T-cell (primary cell): ENCODE measurements around the gene RIC3. TPM values are rescaled to one million over a fixed set of nuclear protein-coding genes. Genes with fewer than 3 reads are reported as not detected.

Experiments used
- ATAC-seq, 4 experiments: fragments of 200-7000 bp in 3 of 4; fragments of 150-1000 bp in 1 of 4; cut with Tn5 transposase; replicated peaks in 1 of 4; 1 replicate in 3 of 4; 2 replicates in 1 of 4; pipeline ENCODE4 v1.10.0; 2021; ENCODE audit warnings: moderate library complexity in 3 of 4, mild to moderate bottlenecking in 2 of 4, moderate number of reproducible peaks in 1 of 4
- CTCF ChIA-PET, 2 donors: fragments of 300-600 bp; sonication (Branson Sonifier 250); formaldehyde crosslinking; loops; one replicate each; lab custom pipeline; 2022; ENCODE audit warnings: antibody characterized with exemption in 2 of 2; lab: Charles Lee
- POLR2A ChIA-PET, 2 donors: fragments of 300-600 bp; sonication (Branson Sonifier 250); formaldehyde crosslinking; loops; one replicate each; lab custom pipeline; 2022; ENCODE audit warnings: antibody characterized with exemption in 2 of 2; lab: Charles Lee
- DNase-seq, 35 experiments: peaks; one replicate each; pipeline versions ENCODE4 v3.0.0 to v3.0.0-alpha.2; 2013 to 2023
- H3K27ac ChIP-seq: one replicate; pipeline ENCODE4 v1.5.1; 2013; ENCODE audit warnings: low read length
- H3K27me3 ChIP-seq, 2 experiments: replicated peaks in 1 of 2; 1 replicate in 1 of 2; 2 replicates in 1 of 2; pipeline versions ENCODE4 v1.6.1 to v1.7.0; 2013; ENCODE audit warnings: low read length in 1 of 2, mixed read lengths in 1 of 2; ENCODE audit not compliant: control insufficient read depth in 2 of 2, insufficient read depth in 2 of 2; ENCODE audit errors: extremely low read depth in 1 of 2
- H3K36me3 ChIP-seq, 2 donors: 1 replicate in 1 of 2; 2 replicates in 1 of 2; pipeline versions ENCODE4 v1.6.1 to v1.7.0; 2013; ENCODE audit warnings: low read length in 1 of 2; ENCODE audit not compliant: control insufficient read depth in 2 of 2, insufficient read depth in 1 of 2; ENCODE audit errors: extremely low read depth in 1 of 2
- H3K4me1 ChIP-seq, 2 experiments: 1 replicate in 1 of 2; 2 replicates in 1 of 2; pipeline versions ENCODE4 v1.6.1 to v1.7.0; 2013; ENCODE audit warnings: low read length in 2 of 2, mixed read lengths in 1 of 2; ENCODE audit not compliant: insufficient read depth in 2 of 2, control insufficient read depth in 1 of 2; ENCODE audit errors: extremely low read depth in 1 of 2
- H3K4me3 ChIP-seq, 2 donors: 1 replicate in 1 of 2; 2 replicates in 1 of 2; pipeline versions ENCODE4 v1.5.1 to v1.7.0; 2013; ENCODE audit warnings: mild to moderate bottlenecking in 2 of 2, low read length in 1 of 2, moderate library complexity in 1 of 2; ENCODE audit not compliant: control insufficient read depth in 1 of 2; ENCODE audit errors: extremely low read depth in 1 of 2
- H3K9me3 ChIP-seq: 2 replicates; pipeline ENCODE4 v1.7.0; 2013
- H3K27ac Mint-ChIP-seq, 2 donors: one replicate each; pipeline ENCODE4 v1.8.0; 2020 to 2021; ENCODE audit warnings: mild to moderate bottlenecking in 2 of 2, mixed read lengths in 2 of 2
- H3K27me3 Mint-ChIP-seq, 2 donors: one replicate each; pipeline ENCODE4 v1.8.0; 2021 to 2022; ENCODE audit warnings: mixed read lengths in 2 of 2
- H3K36me3 Mint-ChIP-seq: one replicate; pipeline ENCODE4 v1.8.0; 2021; ENCODE audit warnings: mixed read lengths
- H3K4me1 Mint-ChIP-seq, 3 donors: one replicate each; pipeline ENCODE4 v1.8.0; 2020 to 2022; ENCODE audit warnings: mixed read lengths in 3 of 3, mild to moderate bottlenecking in 1 of 3
- H3K4me3 Mint-ChIP-seq, 3 donors: one replicate each; pipeline ENCODE4 v1.8.0; 2020 to 2022; ENCODE audit warnings: mild to moderate bottlenecking in 3 of 3, mixed read lengths in 3 of 3, moderate library complexity in 3 of 3
- H3K9me3 Mint-ChIP-seq, 3 donors: one replicate each; pipeline ENCODE4 v1.8.0; 2020 to 2022; ENCODE audit warnings: mixed read lengths in 3 of 3
- WGBS: methylation state at CpG from one replicate; pipeline ENCODE4 v1.1.5; 2013; ENCODE audit warnings: missing lambda C conversion rate; ENCODE audit not compliant: insufficient coverage; 5-methylcytosine and 5-hydroxymethylcytosine counted together
- total RNA-seq, 35 experiments: library from RNA in 6 of 35; stranded (reverse) in 6 of 35; fragments of 120-200 nt in 1 of 35; gene quantifications; one replicate each; pipeline versions ENCODE4 v1.2.1 to v1.2.4 and lab custom pipeline; 2013 to 2026

RIC3 gene
- total RNA-seq, 5 donors from 2014 or later (not counting 1 experiment from before 2014, with no cell fraction given), result 32.0 to 47.5 (median 37.5) TPM

- Mint-ChIP-seq H3K36me3 (no peaks in the 10 kb centered on the region), H3K4me3 (peak overlapping the region in 1 of 3 donors; percentile 45), H3K27me3 (peaks cover 15 to 45% of the 10 kb centered on the region in 2 donors), H3K27ac (peak overlapping the region in 1 of 2 donors; percentile 52), H3K4me1 (peaks cover 6 to 13% (median 9%) of the 10 kb centered on the region in 3 donors), H3K9me3 (no peaks in the 10 kb centered on the region)
- Histone ChIP-seq H3K4me3 (no peak overlapping the region), H3K4me1 (peaks cover 0 to 3% of the 10 kb centered on the region in 2 experiments), H3K36me3 (no peaks in the 10 kb centered on the region), H3K27ac (no peak overlapping the region), H3K27me3 (peaks cover 0 to 51% of the 10 kb centered on the region in 2 experiments), H3K9me3 (no peaks in the 10 kb centered on the region)
- ChIA-PET CTCF (interaction anchor here (0.5 to 2.1 kb wide), 4 partner anchors 12 to 1327 kb away, joined by 3 to 6 read pairs (median 4); no protein-coding TSS in a partner anchor), POLR2A (no interaction called here)
- no peak for DNase-seq
- WGBS, result 50% methylated on average over 13 of the region's 20 CpGs
- no peak for ATAC-seq
Measured at GRCh38 chr11:8207080-8208000, 38.5 kb upstream of the RIC3 start.

- no peaks in the 10 kb centered on the region for H3K9me3 Mint-ChIP-seq
- peak overlapping the region in 1 of 3 donors; percentile 45 for H3K4me3 Mint-ChIP-seq
- WGBS, result 31% methylated on average over 16 of the region's 31 CpGs
- H3K27ac Mint-ChIP-seq, result peak overlapping the region in 1 of 2 donors; percentile 52
- H3K36me3 ChIP-seq, result no peaks in the 10 kb centered on the region
- DNase-seq (peak in 1 of 35 experiments; percentile 16), ATAC-seq (no peak)
- H3K4me1 Mint-ChIP-seq, result peaks cover 6 to 13% (median 9%) of the 10 kb centered on the region in 3 donors
- no peak overlapping the region for H3K27ac ChIP-seq
- peaks cover 0 to 3% of the 10 kb centered on the region in 2 experiments for H3K4me1 ChIP-seq
- H3K4me3 ChIP-seq, result no peak overlapping the region
- H3K36me3 Mint-ChIP-seq, result no peaks in the 10 kb centered on the region
- POLR2A ChIA-PET, result no interaction called here
- no peaks in the 10 kb centered on the region for H3K9me3 ChIP-seq
- H3K27me3 Mint-ChIP-seq, result peaks cover 19 to 45% of the 10 kb centered on the region in 2 donors
- H3K27me3 ChIP-seq, result peaks cover 0 to 54% of the 10 kb centered on the region in 2 experiments
- CTCF ChIA-PET, result interaction anchor here in 1 of 2 donors (2.1 kb wide), 1 partner anchor 13 kb away, joined by 6 read pairs; no protein-coding TSS in a partner anchor
Measured at GRCh38 chr11:8206251-8207079, 37.6 kb upstream of the RIC3 start.

- H3K4me1 ChIP-seq, result peaks cover 0 to 3% of the 10 kb centered on the region in 2 experiments
- peaks cover 6 to 13% (median 9%) of the 10 kb centered on the region in 3 donors for H3K4me1 Mint-ChIP-seq
Measured at GRCh38 chr11:8205566-8205965, 36.7 kb upstream of the RIC3 start.

GRCh38 chr11:8204596-8204995 is 35.8 kb upstream of the RIC3 start:
- Mint-ChIP-seq H3K27me3 (peaks cover 20 to 44% of the 10 kb centered on the region in 2 donors), H3K9me3 (no peaks in the 10 kb centered on the region), H3K36me3 (no peaks in the 10 kb centered on the region), H3K4me1 (peaks cover 6 to 13% (median 9%) of the 10 kb centered on the region in 3 donors), H3K27ac (no peak overlapping the region), H3K4me3 (no peak overlapping the region)
- Histone ChIP-seq H3K4me3 (no peak overlapping the region), H3K27me3 (peaks cover 0 to 55% of the 10 kb centered on the region in 2 experiments), H3K9me3 (no peaks in the 10 kb centered on the region), H3K27ac (no peak overlapping the region), H3K4me1 (peaks cover 0 to 3% of the 10 kb centered on the region in 2 experiments), H3K36me3 (no peaks in the 10 kb centered on the region)
- 79% methylated on average over 3 of the region's 5 CpGs for WGBS
- POLR2A ChIA-PET, result no interaction called here
- DNase-seq (no peak), ATAC-seq (no peak)
- CTCF ChIA-PET, result interaction anchor here in 1 of 2 donors (2.6 kb wide), 1 partner anchor 11 kb away, joined by 7 read pairs; no protein-coding TSS in a partner anchor

More at GRCh38 chr11:8205566-8205965, 36.7 kb upstream of the RIC3 start:
- H3K36me3 Mint-ChIP-seq, result no peaks in the 10 kb centered on the region
- no peak overlapping the region for H3K4me3 Mint-ChIP-seq
- H3K27me3 Mint-ChIP-seq, result peaks cover 19 to 45% of the 10 kb centered on the region in 2 donors
- H3K27ac ChIP-seq, result no peak overlapping the region
- H3K27me3 ChIP-seq, result peaks cover 0 to 56% of the 10 kb centered on the region in 2 experiments
- ChIA-PET CTCF (no interaction called here), POLR2A (no interaction called here)
- H3K36me3 ChIP-seq, result no peaks in the 10 kb centered on the region
- H3K9me3 Mint-ChIP-seq, result no peaks in the 10 kb centered on the region
- no peak overlapping the region for H3K27ac Mint-ChIP-seq
- no peak overlapping the region for H3K4me3 ChIP-seq
- 86% methylated on average over 8 of the region's 8 CpGs for WGBS
- DNase-seq (no peak), ATAC-seq (no peak)
- no peaks in the 10 kb centered on the region for H3K9me3 ChIP-seq

- Mint-ChIP-seq H3K4me1 (peaks cover 6 to 13% (median 9%) of the 10 kb centered on the region in 3 donors), H3K27me3 (peaks cover 23 to 42% of the 10 kb centered on the region in 2 donors), H3K4me3 (no peak overlapping the region), H3K36me3 (no peaks in the 10 kb centered on the region), H3K9me3 (no peaks in the 10 kb centered on the region), H3K27ac (no peak overlapping the region)
- no peaks in the 10 kb centered on the region for H3K36me3 ChIP-seq
- ATAC-seq (no peak), DNase-seq (no peak)
- POLR2A ChIA-PET, result no interaction called here
- CTCF ChIA-PET, result interaction anchor here in 1 of 2 donors (2.6 kb wide), 1 partner anchor 11 kb away, joined by 7 read pairs; no protein-coding TSS in a partner anchor
- H3K27ac ChIP-seq, result no peak overlapping the region
- no peak overlapping the region for H3K4me3 ChIP-seq
- WGBS, result 84% methylated on average over 5 of the region's 5 CpGs
- no peaks in the 10 kb centered on the region for H3K9me3 ChIP-seq
- H3K4me1 ChIP-seq, result peaks cover 0 to 3% of the 10 kb centered on the region in 2 experiments
- peaks cover 0 to 49% of the 10 kb centered on the region in 2 experiments for H3K27me3 ChIP-seq
Measured at GRCh38 chr11:8204025-8204424, 35.2 kb upstream of the RIC3 start.
